NCI-H1436 (cell line): ENCODE measurements around the gene TACSTD2.
"Not testable (repeated sequence)": the region's sequence is repeated elsewhere in the genome, so short reads cannot be mapped to it uniquely, and the experiment has no call there.

Source experiments
- DNase-seq: peaks from one replicate; lab custom pipeline; 2025; lab: John Stamatoyannopoulos, UW

Gene TACSTD2

GRCh38 chr1:58587667-58588066 lies 10.6 kb upstream of the TACSTD2 start:
- DNase-seq = no peak

- DNase-seq = no peak
These were observed 9.2 kb upstream of the TACSTD2 start for GRCh38 chr1:58586271-58586670.

- no peak for DNase-seq
These were observed 8.6 kb upstream of the TACSTD2 start for GRCh38 chr1:58585581-58586151.

- no peak for DNase-seq
These were observed 8.1 kb upstream of the TACSTD2 start for GRCh38 chr1:58585166-58585565.

GRCh38 chr1:58584082-58584895 lies 7.2 kb upstream of the TACSTD2 start:
- no peak for DNase-seq

- DNase-seq = no peak
These were observed 6.4 kb upstream of the TACSTD2 start for GRCh38 chr1:58583496-58583895.

GRCh38 chr1:58582143-58582542 lies 5.1 kb upstream of the TACSTD2 start:
- DNase-seq = not testable (repeated sequence)

- no peak for DNase-seq
These were observed 4.6 kb upstream of the TACSTD2 start for GRCh38 chr1:58581641-58582040.

GRCh38 chr1:58580186-58580585 lies 3.1 kb upstream of the TACSTD2 start:
- DNase-seq = no peak

GRCh38 chr1:58577654-58578030 lies 590 bp upstream of the TACSTD2 start:
- no peak for DNase-seq

- no peak for DNase-seq
These were observed 726 bp downstream of the TACSTD2 start for GRCh38 chr1:58576325-58576726.

GRCh38 chr1:58575551-58576324 lies 1.3 kb downstream of the TACSTD2 start:
- DNase-seq = no peak

- no peak for DNase-seq
These were observed 2.2 kb downstream of the TACSTD2 start for GRCh38 chr1:58574816-58575215.

GRCh38 chr1:58573705-58574591 lies 3.1 kb downstream of the TACSTD2 start:
- DNase-seq = no peak

- no peak for DNase-seq
These were observed 3.9 kb downstream of the TACSTD2 start for GRCh38 chr1:58573138-58573537.

GRCh38 chr1:58572690-58573089 lies 4.4 kb downstream of the TACSTD2 start:
- DNase-seq = no peak

GRCh38 chr1:58571616-58572015 lies 5.4 kb downstream of the TACSTD2 start:
- DNase-seq = no peak

- no peak for DNase-seq
These were observed 6.2 kb downstream of the TACSTD2 start for GRCh38 chr1:58570817-58571216.

GRCh38 chr1:58570094-58570493 lies 7.0 kb downstream of the TACSTD2 start:
- no peak for DNase-seq

- no peak for DNase-seq
These were observed 8.1 kb downstream of the TACSTD2 start for GRCh38 chr1:58568911-58569310.

- no peak for DNase-seq
These were observed 8.7 kb downstream of the TACSTD2 start for GRCh38 chr1:58568271-58568860.

GRCh38 chr1:58566339-58566738 lies 10.7 kb downstream of the TACSTD2 start:
- no peak for DNase-seq
